B cell (primary cell): ENCODE measurements around the gene NPEPL1. TPM values are rescaled to one million over a fixed set of nuclear protein-coding genes. Genes with fewer than 3 reads are reported as not detected.

Source experiments
- ATAC-seq: fragments of 200-7000 bp; cut with Tn5 transposase; one replicate; pipeline ENCODE4 v1.10.0; 2021; ENCODE audit warnings: low read depth, mild to moderate bottlenecking, moderate number of reproducible peaks, moderate library complexity
- CTCF ChIA-PET: fragments of 350-600 bp; sonication (Branson Sonifier 250); formaldehyde crosslinking; loops from one replicate; lab custom pipeline; 2021; ENCODE audit warnings: antibody characterized with exemption, inconsistent platforms; lab: Charles Lee
- POLR2A ChIA-PET: fragments of 350-600 bp; sonication (Branson Sonifier 250); formaldehyde crosslinking; loops from one replicate; lab custom pipeline; 2021; ENCODE audit warnings: antibody characterized with exemption; lab: Charles Lee
- DNase-seq: peaks from one replicate; pipeline ENCODE4 v3.0.0; 2013
- H2AFZ ChIP-seq: 2 replicates; pipeline ENCODE4 v1.6.1; 2012; ENCODE audit warnings: mild to moderate bottlenecking, low read depth, low read length; ENCODE audit not compliant: insufficient read depth, poor library complexity, severe bottlenecking
- H3K27ac ChIP-seq, 2 donors: 1 replicate in 1 of 2; 2 replicates in 1 of 2; pipeline ENCODE4 v1.5.1; 2012 to 2013; ENCODE audit warnings: low read length in 2 of 2, mild to moderate bottlenecking in 2 of 2, moderate library complexity in 1 of 2
- H3K27me3 ChIP-seq, 4 experiments: fragments of 200-600 bp in 1 of 4; sonication (generic) in 1 of 4; replicated peaks in 1 of 4; 1 replicate in 2 of 4; 2 replicates in 2 of 4; pipeline versions ENCODE4 v1.6.1 to v1.7.0; 2013 to 2016; ENCODE audit warnings: low read length in 3 of 4, mild to moderate bottlenecking in 2 of 4, mixed read lengths in 1 of 4, moderate library complexity in 1 of 4; ENCODE audit not compliant: insufficient read depth in 4 of 4, control insufficient read depth in 3 of 4; ENCODE audit errors: control extremely low read depth in 1 of 4
- H3K36me3 ChIP-seq, 2 experiments: replicated peaks in 1 of 2; 1 replicate in 1 of 2; 2 replicates in 1 of 2; pipeline versions ENCODE4 v1.6.1 to v1.7.1; 2013; ENCODE audit warnings: low read length in 1 of 2; ENCODE audit not compliant: insufficient read depth in 2 of 2, control insufficient read depth in 1 of 2; ENCODE audit errors: control extremely low read depth in 1 of 2, extremely low read depth in 1 of 2
- H3K4me1 ChIP-seq, 2 donors: fragments of 200-600 bp in 1 of 2; sonication (generic) in 1 of 2; 1 replicate in 1 of 2; 2 replicates in 1 of 2; pipeline versions ENCODE4 v1.5.1 to v1.6.1; 2013 to 2017; ENCODE audit warnings: low read length in 2 of 2; ENCODE audit not compliant: control insufficient read depth in 2 of 2, insufficient read depth in 2 of 2
- H3K4me2 ChIP-seq: replicated peaks from 2 replicates; pipeline ENCODE3; 2012; ENCODE audit warnings: mild to moderate bottlenecking, low read depth, low read length; ENCODE audit not compliant: poor library complexity, severe bottlenecking
- H3K4me3 ChIP-seq, 5 experiments: fragments of 200-600 bp in 1 of 5; sonication (generic) in 1 of 5; 1 replicate in 3 of 5; 2 replicates in 2 of 5; pipeline versions ENCODE4 v1.5.1 to v1.7.0; 2011 to 2016; ENCODE audit warnings: low read length in 4 of 5, mild to moderate bottlenecking in 4 of 5, low read depth in 2 of 5, control low read depth in 1 of 5, moderate library complexity in 1 of 5; ENCODE audit not compliant: insufficient read depth in 1 of 5; ENCODE audit errors: control extremely low read depth in 1 of 5, extremely low read depth in 1 of 5
- H3K79me2 ChIP-seq: fragments of 200-600 bp; sonication (generic); one replicate; pipeline ENCODE4 v1.6.0; 2016; ENCODE audit warnings: low read length; ENCODE audit not compliant: control insufficient read depth, insufficient read depth
- H3K9ac ChIP-seq: fragments of 200-600 bp; sonication (generic); 2 replicates; pipeline ENCODE4 v1.6.1; 2017; ENCODE audit warnings: mild to moderate bottlenecking, low read length, moderate library complexity
- H3K9me3 ChIP-seq, 3 donors: one replicate each; pipeline versions ENCODE4 v1.6.1 to v1.7.1; 2013; ENCODE audit warnings: low read length in 2 of 3; ENCODE audit not compliant: control insufficient read depth in 2 of 3, insufficient read depth in 1 of 3; ENCODE audit errors: control extremely low read depth in 1 of 3
- H4K20me1 ChIP-seq: 2 replicates; pipeline ENCODE4 v1.6.0; 2012; ENCODE audit warnings: mild to moderate bottlenecking, low read length; ENCODE audit not compliant: insufficient read depth, control insufficient read depth, poor library complexity, severe bottlenecking
- H3K27ac Mint-ChIP-seq: one replicate; pipeline ENCODE4 v1.8.0; 2021; ENCODE audit warnings: mixed read lengths
- H3K27me3 Mint-ChIP-seq: one replicate; pipeline ENCODE4 v1.8.0; 2021; ENCODE audit warnings: mixed read lengths
- H3K4me1 Mint-ChIP-seq: one replicate; pipeline ENCODE4 v1.8.0; 2021; ENCODE audit warnings: mixed read lengths
- H3K4me3 Mint-ChIP-seq: one replicate; pipeline ENCODE4 v1.8.0; 2021; ENCODE audit warnings: mixed read lengths
- H3K9me3 Mint-ChIP-seq: one replicate; pipeline ENCODE4 v1.8.0; 2022; ENCODE audit warnings: mixed read lengths; ENCODE audit not compliant: insufficient read depth
- CTCF ChIP-seq: fragments of 200-600 bp; IDR thresholded peaks from one replicate; pipeline ENCODE4 v1.8.0; 2022; ENCODE audit warnings: antibody characterized with exemption, mild to moderate bottlenecking
- EZH2 ChIP-seq: IDR thresholded peaks from 2 replicates; pipeline ENCODE4 v1.6.1; 2012; ENCODE audit warnings: borderline replicate concordance, low read depth, mild to moderate bottlenecking, moderate library complexity, low read length; ENCODE audit not compliant: insufficient read depth, poor library complexity, severe bottlenecking
- WGBS: methylation state at CpG from one replicate; pipeline ENCODE4 v1.1.5; 2013; ENCODE audit warnings: missing lambda C conversion rate; ENCODE audit not compliant: insufficient coverage; 5-methylcytosine and 5-hydroxymethylcytosine counted together
- intact Hi-C: fragments of 100-400 bp; cut with micrococcal nuclease; formaldehyde crosslinking; loops from one replicate; pipeline ENCODE4 v1.10.0; 2022
- polyA plus RNA-seq: library from polyadenylated mRNA; depleted of rRNA; stranded (reverse); fragments of >200 nt; gene quantifications from 2 replicates; pipeline ENCODE4 v1.2.3, GENCODE V29; 2012
- total RNA-seq, 2 donors: library from RNA; stranded (reverse); fragments of 120-200 nt in 1 of 2; gene quantifications; 1 replicate in 1 of 2; 2 replicates in 1 of 2; pipeline versions ENCODE4 v1.2.3 to v1.2.4, GENCODE V29; 2013 to 2022

The NPEPL1 gene
- total and polyA plus RNA-seq, 2 donors (not counting 1 experiment from before 2014, with no cell fraction given), result 34.3 to 45.1 TPM

- POLR2A ChIA-PET, result no interaction called here
- H3K27ac Mint-ChIP-seq, result no peak overlapping the region
- H3K4me1 ChIP-seq, result peaks cover 8% of the 10 kb centered on the region in 2 donors
- no peaks in the 10 kb centered on the region for H3K27me3 Mint-ChIP-seq
- no peak for DNase-seq
- no peaks in the 10 kb centered on the region for H3K9me3 ChIP-seq
- peaks cover 14% of the 10 kb centered on the region for H3K4me1 Mint-ChIP-seq
- peaks cover 2% of the 10 kb centered on the region for H3K79me2 ChIP-seq
- peaks cover 0 to 6% of the 10 kb centered on the region in 2 experiments for H3K36me3 ChIP-seq
- CTCF ChIA-PET, result no interaction called here
- H3K4me3 Mint-ChIP-seq, result no peak overlapping the region
- no peak for TF ChIP-seq EZH2
- no peak for TF ChIP-seq CTCF
- 95% methylated on average over 9 of the region's 9 CpGs for WGBS
- H3K9ac ChIP-seq, result no peak overlapping the region
- H2AFZ ChIP-seq, result no peak overlapping the region
- no peak overlapping the region for H3K4me2 ChIP-seq
- H3K4me3 ChIP-seq, result no peak overlapping the region
- no peaks in the 10 kb centered on the region for H3K27me3 ChIP-seq
- no peaks in the 10 kb centered on the region for H4K20me1 ChIP-seq
- H3K9me3 Mint-ChIP-seq, result no peaks in the 10 kb centered on the region
- no peak for ATAC-seq
- no peak overlapping the region for H3K27ac ChIP-seq
- intact Hi-C loops, result no loop called here
These were observed 2.6 kb downstream of the NPEPL1 start for GRCh38 chr20:58695084-58695722.

- Mint-ChIP-seq H3K4me3 (no peak overlapping the region), H3K27me3 (no peaks in the 10 kb centered on the region), H3K4me1 (peaks cover 14% of the 10 kb centered on the region), H3K27ac (no peak overlapping the region), H3K9me3 (no peaks in the 10 kb centered on the region)
- Histone ChIP-seq H3K79me2 (peaks cover 2% of the 10 kb centered on the region), H3K27ac (no peak overlapping the region), H3K9ac (no peak overlapping the region), H3K9me3 (no peaks in the 10 kb centered on the region), H3K27me3 (no peaks in the 10 kb centered on the region), H3K4me1 (peaks cover 8% of the 10 kb centered on the region in 2 donors), H3K4me3 (no peak overlapping the region), H3K4me2 (no peak overlapping the region), H4K20me1 (no peaks in the 10 kb centered on the region), H2AFZ (no peak overlapping the region), H3K36me3 (peaks cover 0 to 8% of the 10 kb centered on the region in 2 experiments)
- CTCF ChIA-PET, result no interaction called here
- WGBS, result 96% methylated on average over 10 of the region's 10 CpGs
- POLR2A ChIA-PET, result no interaction called here
- intact Hi-C loops, result no loop called here
- no peak for TF ChIP-seq EZH2
- no peak for TF ChIP-seq CTCF
- no peak for DNase-seq
- ATAC-seq, result no peak
These were observed 3.3 kb downstream of the NPEPL1 start for GRCh38 chr20:58695895-58696375.
